Tracheal epithelial cell (primary cell): ENCODE results near the gene SLC16A14. TPM values are rescaled to one million over a fixed set of nuclear protein-coding genes. Genes with fewer than 3 reads are reported as not detected.

Source experiments
- total RNA-seq: library from RNA; depleted of rRNA; stranded (reverse); fragments of >200 nt; gene quantifications from 2 replicates; pipeline ENCODE4 v1.2.1, GENCODE V29; 2014

The SLC16A14 gene
- total RNA-seq = 0.96 and 4.9 TPM in 2 replicates

GRCh38 chr2:230068651-230069055 lies at the start of gene SLC16A14:
SLC16A14 (minus strand) TSS chr2:230068924; CDS start chr2:230059352, 9,572 bp downstream.

Other genes with a start within 250 kb of the SLC16A14 start
- gene TRIP12, start 146.9 kb downstream of the SLC16A14 start, total RNA-seq = 166 and 211 TPM in 2 replicates
- gene FBXO36, start 146.4 kb downstream of the SLC16A14 start, total RNA-seq = 2.7 and 5.5 TPM in 2 replicates
- gene SP110, start 151.1 kb upstream of the SLC16A14 start, total RNA-seq = 0.43 and 2.2 TPM in 2 replicates
- 0.48 TPM in 1 of 2 replicates, not detected in the other for gene SP140, start 156.8 kb upstream of the SLC16A14 start, total RNA-seq